Measurements from ENCODE around the gene SORL1-AS1.

The SORL1-AS1 gene

DNA sequence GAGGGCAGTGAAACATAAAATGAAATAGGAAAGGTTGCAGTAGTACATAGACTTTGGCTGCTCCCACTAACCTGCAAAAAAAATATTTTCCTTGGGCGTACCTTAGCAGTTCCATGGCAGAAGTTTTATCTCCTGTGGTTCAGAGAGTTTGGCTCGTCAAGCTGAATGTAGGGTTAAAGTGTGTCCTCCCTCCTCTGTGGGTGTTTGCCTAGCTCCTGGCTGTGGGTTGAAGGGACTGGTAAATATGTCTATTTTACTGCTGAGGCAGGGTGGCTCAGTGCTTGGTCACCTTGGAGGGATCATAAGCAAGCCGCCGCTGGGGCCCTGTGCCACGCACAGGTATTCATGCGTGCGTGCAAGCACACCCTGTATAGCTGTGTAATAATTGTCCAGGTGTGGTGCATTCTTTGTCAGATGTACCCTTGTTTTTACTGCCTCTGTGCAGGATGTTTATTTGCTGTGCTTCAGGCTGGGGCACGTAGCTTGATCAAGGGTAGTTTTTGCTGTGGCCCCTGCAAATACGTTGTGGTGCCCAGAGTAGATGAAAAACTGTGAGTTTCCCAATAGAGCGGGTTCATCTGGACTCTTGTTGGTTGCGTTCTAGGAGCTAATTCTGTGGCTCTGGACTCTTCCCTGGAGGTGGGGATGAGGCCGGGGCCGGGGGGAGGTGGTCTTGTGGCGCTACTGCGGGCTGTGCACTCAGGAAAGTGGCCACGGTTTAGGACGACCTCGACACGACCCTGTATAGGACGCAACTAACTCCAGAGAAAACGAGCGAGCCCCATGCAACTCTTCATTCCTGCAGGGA lies 1.4 kb downstream of the SORL1-AS1 start:
- Mint-ChIP-seq H3K9me3 (no peaks in the 10 kb centered on the region), H3K4me3 (peak overlapping the region; percentile 85 to 94 (median 92)), H3K27ac (peak overlapping the region; percentile 23 to 89 (median 49)), H3K36me3 (peaks cover 1% of the 10 kb centered on the region), H3K27me3 (peaks cover 21% of the 10 kb centered on the region), H3K4me1 (peaks cover 24 to 62% (median 43%) of the 10 kb centered on the region in 3 donors)

DNA sequence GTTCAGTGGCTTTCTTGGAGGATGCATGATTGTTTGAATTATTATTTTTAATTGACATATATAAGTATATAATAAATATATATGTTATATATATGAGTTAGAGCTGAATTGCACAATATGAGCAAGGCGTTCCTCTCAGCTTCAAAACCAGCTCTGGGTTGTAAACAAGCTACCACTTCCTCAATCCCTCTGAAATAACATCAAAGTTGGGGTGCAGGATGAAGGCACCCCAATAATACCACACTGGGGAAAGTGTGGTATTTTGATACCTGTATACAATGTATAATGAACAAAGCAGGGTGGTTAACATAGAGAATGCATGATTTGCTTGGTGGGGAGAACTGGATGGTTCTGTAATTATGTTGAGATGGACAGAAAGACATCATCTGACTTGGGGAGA lies 2.4 kb downstream of the SORL1-AS1 start:
- peaks cover 22% of the 10 kb centered on the region for H3K27me3 Mint-ChIP-seq
- H3K4me3 Mint-ChIP-seq: peak overlapping the region; percentile 1 to 94 (median 78)
- H3K36me3 Mint-ChIP-seq: peaks cover 1% of the 10 kb centered on the region
- no peaks in the 10 kb centered on the region for H3K9me3 Mint-ChIP-seq
- H3K4me1 Mint-ChIP-seq: peaks cover 26 to 66% (median 52%) of the 10 kb centered on the region in 3 donors
- peak overlapping the region in 2 of 3 donors; percentile 23 to 89 for H3K27ac Mint-ChIP-seq

DNA sequence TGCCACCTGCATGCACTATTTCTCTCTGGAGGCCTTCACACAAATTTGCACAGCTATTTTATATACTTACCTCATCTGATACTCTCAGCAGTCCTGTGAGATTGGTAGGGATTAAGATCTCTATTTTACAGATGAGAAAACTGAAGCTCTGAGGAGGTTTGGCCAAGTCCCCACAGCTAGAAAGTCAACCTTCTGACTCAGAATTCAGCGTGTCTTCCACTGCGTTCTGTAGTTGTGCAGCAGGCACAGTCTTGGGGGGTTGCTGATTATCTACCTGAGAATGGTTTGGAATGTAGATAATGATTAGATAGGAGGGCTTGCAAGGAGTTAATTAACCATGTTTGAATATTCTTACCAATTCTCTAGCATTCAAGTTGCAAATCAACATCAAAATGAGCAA lies 3.1 kb downstream of the SORL1-AS1 start:
- Mint-ChIP-seq H3K36me3 (peaks cover 1% of the 10 kb centered on the region), H3K27me3 (peaks cover 22% of the 10 kb centered on the region), H3K27ac (peak overlapping the region in 1 of 3 donors; percentile 75), H3K4me1 (peaks cover 26 to 70% (median 51%) of the 10 kb centered on the region in 3 donors), H3K9me3 (no peaks in the 10 kb centered on the region), H3K4me3 (peak overlapping the region in 3 of 4 donors; percentile 24 to 74 (median 53))

DNA sequence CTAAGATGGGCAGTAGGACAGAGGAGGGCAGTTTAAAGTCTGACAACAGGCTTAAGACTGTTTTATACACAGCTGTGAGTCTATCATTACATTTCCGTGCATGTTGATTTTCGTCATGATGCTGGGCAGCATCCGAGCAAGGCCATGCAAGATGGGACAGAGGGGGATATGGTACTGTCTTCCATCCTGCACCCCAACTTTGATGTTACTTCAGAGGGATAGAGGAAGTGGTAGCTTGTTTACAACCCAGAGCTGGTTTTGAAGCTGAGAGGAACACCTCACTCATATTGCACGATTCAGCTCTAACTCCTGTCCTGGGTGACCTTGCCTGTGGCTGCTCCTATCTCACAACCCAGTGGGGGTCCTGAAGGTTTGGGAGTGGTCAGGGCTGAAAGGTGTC lies 3.6 kb downstream of the SORL1-AS1 start:
- Mint-ChIP-seq H3K36me3 (peaks cover 1% of the 10 kb centered on the region), H3K9me3 (no peaks in the 10 kb centered on the region), H3K4me1 (peaks cover 26 to 69% (median 55%) of the 10 kb centered on the region in 3 donors)

DNA sequence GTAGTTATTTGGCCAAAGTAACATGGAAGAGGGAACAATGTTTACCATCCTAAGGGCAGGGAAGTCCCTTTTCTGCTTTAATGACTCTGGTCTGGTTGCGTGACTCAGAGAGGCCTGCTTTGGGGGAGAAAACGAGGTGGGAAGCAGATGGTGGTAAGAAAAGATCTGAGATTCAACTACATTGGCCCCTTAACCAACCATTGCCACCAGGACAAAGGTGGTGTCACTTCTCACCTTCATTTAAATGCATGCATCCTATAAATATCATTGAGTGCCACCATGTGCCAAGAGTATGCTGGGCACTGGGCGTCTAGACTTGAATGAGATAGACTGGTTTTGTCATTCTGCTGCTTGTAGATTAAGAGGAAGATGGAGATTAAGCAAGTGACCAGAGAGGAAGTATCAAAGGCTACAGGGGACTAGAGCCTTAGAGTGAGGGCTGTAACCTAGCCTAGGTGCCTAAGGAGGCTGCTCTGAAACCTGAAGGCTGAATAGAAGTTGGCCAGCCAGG lies 4.3 kb downstream of the SORL1-AS1 start:
- Mint-ChIP-seq H3K36me3 (peaks cover 1% of the 10 kb centered on the region), H3K4me3 (peak overlapping the region in 3 of 4 donors; percentile 24 to 74 (median 67)), H3K4me1 (peaks cover 26 to 63% (median 55%) of the 10 kb centered on the region in 3 donors), H3K9me3 (no peaks in the 10 kb centered on the region), H3K27me3 (peaks cover 22% of the 10 kb centered on the region), H3K27ac (peak overlapping the region; percentile 0 to 75 (median 42))

More for the DNA sequence above, 3.6 kb downstream of the SORL1-AS1 start:
- H3K4me3 Mint-ChIP-seq: peak overlapping the region; percentile 14 to 74 (median 38)
- H3K27ac Mint-ChIP-seq: peak overlapping the region; percentile 0 to 75 (median 27)
- H3K27me3 Mint-ChIP-seq: peaks cover 22% of the 10 kb centered on the region

DNA sequence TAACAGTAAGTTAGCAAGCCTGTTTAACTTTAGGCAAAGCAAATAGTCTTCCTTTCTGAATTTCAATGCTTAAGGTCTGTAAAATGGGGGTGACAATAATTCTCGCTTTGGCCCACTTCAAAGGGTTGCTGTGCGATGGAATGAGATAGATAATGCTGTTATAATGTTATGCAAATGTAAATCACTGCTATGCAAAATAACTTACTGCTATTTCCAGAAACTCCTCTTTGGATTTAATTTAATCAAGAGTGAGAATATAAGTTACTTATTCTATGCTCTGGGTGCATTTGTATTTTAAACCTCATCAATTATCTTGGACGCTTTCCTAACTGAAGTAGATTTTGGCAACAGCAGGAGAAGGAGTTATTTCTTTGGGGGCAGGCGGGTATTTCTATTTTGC lies 4.8 kb downstream of the SORL1-AS1 start:
- Mint-ChIP-seq H3K27me3 (peaks cover 22% of the 10 kb centered on the region), H3K27ac (peak overlapping the region in 1 of 3 donors; percentile 0), H3K4me3 (peak overlapping the region in 2 of 4 donors; percentile 6 to 24), H3K36me3 (peaks cover 1% of the 10 kb centered on the region), H3K9me3 (no peaks in the 10 kb centered on the region), H3K4me1 (peaks cover 26 to 59% (median 55%) of the 10 kb centered on the region in 3 donors)

DNA sequence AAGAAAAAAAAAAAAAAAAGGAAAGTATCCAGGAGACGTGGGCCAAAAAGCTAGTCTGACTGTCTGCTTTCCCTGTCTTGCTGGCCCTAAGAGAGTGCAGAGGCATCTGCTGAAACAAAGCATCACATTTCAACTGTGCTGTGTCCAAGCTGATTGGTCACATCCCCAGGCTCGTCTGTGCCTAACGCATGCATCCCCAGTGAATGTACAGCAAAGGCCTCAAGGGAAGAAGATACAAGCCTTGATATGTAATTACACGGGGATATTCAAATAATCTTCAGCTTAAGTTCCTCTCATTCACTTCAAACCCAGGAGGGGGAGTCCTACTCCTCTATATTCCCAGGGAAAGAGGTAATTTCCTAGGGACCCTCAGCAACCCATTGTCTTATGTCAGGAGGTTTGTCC lies 6.0 kb downstream of the SORL1-AS1 start:
- no peaks in the 10 kb centered on the region for H3K9me3 Mint-ChIP-seq
- H3K27ac Mint-ChIP-seq: peak overlapping the region in 2 of 3 donors; percentile 19 to 83
- peak overlapping the region in 1 of 4 donors; percentile 66 for H3K4me3 Mint-ChIP-seq
- peaks cover 1% of the 10 kb centered on the region for H3K36me3 Mint-ChIP-seq
- peaks cover 26 to 55% (median 50%) of the 10 kb centered on the region in 3 donors for H3K4me1 Mint-ChIP-seq
- peaks cover 18% of the 10 kb centered on the region for H3K27me3 Mint-ChIP-seq

DNA sequence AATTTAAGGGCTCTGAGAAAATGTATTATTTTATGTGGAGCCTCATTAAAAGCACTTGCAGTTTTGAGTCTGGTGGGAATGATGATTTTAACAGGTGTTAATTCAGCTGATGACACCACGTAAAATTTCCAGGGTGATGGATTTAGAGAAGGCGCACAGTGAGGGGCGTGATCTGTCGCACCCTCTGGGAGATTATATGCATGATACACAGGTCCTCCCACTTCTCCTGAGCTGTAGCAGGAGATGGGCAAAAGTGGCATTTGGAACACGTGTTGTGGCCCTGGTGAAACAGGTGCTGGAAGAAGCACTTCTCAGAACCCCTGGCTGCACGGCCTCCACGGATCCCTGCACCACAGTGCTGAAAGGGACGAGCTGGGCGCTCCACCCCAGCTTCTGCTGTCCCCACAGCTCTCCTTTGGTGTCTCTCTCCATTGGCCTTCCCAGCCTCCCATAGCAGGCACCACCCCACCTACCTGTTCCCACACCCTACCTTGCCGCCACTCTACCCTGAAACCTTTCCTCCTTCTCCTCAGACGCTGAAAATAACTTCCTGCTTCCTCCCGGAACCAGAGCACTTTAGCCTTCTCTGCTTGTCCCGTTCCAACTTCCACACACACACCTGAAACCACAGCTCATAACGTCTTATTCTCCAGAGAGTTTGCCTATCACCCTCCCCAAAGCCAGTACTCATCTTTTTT lies 7.5 kb downstream of the SORL1-AS1 start:
- no peak overlapping the region for H3K27ac Mint-ChIP-seq

DNA sequence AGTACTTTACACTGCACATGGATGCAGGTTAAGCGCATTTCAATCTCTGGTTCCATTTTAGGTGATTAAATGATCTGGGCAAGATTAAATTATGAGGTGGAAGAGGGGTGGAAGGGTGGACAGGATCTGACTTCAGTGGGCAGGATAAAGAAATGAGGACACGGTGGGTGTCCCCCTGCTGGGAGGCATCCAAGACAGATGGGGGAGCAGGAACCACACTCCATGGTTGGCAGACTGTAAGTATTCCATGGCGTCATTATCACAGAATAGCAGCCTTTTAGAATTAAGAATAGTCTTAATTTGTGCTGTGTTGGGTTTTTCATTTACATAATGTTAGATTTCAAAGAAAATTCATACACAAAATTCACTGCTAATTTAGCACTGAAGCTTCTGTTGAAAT lies 8.2 kb downstream of the SORL1-AS1 start:
- peaks cover 1% of the 10 kb centered on the region for H3K36me3 Mint-ChIP-seq
- H3K9me3 Mint-ChIP-seq: no peaks in the 10 kb centered on the region
- peaks cover 16 to 38% (median 36%) of the 10 kb centered on the region in 3 donors for H3K4me1 Mint-ChIP-seq
- H3K27me3 Mint-ChIP-seq: peaks cover 8% of the 10 kb centered on the region
- H3K27ac Mint-ChIP-seq: no peak overlapping the region
- H3K4me3 Mint-ChIP-seq: no peak overlapping the region

More for the DNA sequence above, 7.5 kb downstream of the SORL1-AS1 start:
- peaks cover 16 to 43% (median 38%) of the 10 kb centered on the region in 3 donors for H3K4me1 Mint-ChIP-seq
- no peaks in the 10 kb centered on the region for H3K9me3 Mint-ChIP-seq
- H3K27me3 Mint-ChIP-seq: peaks cover 11% of the 10 kb centered on the region
- peak overlapping the region in 2 of 4 donors; percentile 22 to 74 for H3K4me3 Mint-ChIP-seq
- H3K36me3 Mint-ChIP-seq: peaks cover 1% of the 10 kb centered on the region

DNA sequence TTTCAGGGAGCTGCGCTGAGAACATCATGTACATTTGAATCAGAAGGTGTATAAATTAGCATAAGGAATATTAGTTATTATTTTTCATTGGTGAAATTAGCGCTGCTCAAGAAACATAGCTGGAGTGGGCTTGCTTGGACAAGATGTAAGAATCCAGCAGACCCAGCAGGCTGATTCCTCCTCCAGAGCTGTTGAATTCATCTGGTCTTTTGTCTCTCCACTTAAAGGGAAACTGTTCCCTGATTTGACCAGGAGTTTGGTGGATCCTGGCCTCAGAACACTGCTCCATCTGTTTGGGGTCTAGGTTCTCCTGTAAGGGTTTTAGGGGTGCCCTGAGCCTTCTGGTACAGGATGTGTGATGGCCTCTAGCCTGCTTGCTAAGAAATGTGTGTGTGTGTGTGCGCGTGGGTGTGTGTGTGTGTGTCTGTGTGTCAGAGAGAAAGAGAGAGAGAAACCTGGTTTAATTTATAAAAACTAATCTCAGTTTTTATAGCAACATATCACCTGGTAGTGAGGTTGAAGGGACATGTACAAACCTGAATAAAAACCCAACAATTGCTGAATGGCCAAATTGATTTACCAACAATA lies 9.0 kb downstream of the SORL1-AS1 start:
- Mint-ChIP-seq H3K36me3 (no peaks in the 10 kb centered on the region), H3K4me1 (peaks cover 10 to 31% (median 29%) of the 10 kb centered on the region in 3 donors), H3K27ac (no peak overlapping the region), H3K4me3 (no peak overlapping the region), H3K9me3 (no peaks in the 10 kb centered on the region), H3K27me3 (peaks cover 3% of the 10 kb centered on the region)

DNA sequence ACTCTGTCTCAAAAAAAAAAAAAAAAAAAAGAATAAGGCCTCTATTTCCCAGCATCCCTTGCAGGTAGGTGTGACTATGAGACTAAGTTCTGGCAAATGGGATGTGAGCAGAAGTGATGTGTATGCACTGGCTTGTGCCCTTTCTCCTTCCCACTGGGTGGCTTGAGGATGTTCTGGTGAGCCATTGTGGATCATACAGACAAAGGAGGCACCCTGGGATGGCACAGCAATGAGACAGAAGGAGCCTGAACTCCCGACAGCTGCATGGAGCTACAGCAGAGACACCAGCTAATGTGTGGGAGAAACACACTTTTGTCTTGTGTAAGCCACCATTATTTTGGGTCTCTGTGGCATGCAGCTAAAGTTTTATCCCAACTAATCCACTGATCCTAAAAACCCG lies 11.2 kb downstream of the SORL1-AS1 start:
- no peak overlapping the region for H3K27ac Mint-ChIP-seq
- H3K36me3 Mint-ChIP-seq: no peaks in the 10 kb centered on the region
- H3K9me3 Mint-ChIP-seq: no peaks in the 10 kb centered on the region
- peaks cover 1% of the 10 kb centered on the region for H3K27me3 Mint-ChIP-seq
- no peak overlapping the region for H3K4me3 Mint-ChIP-seq
- H3K4me1 Mint-ChIP-seq: peaks cover 2 to 16% (median 14%) of the 10 kb centered on the region in 3 donors

DNA sequence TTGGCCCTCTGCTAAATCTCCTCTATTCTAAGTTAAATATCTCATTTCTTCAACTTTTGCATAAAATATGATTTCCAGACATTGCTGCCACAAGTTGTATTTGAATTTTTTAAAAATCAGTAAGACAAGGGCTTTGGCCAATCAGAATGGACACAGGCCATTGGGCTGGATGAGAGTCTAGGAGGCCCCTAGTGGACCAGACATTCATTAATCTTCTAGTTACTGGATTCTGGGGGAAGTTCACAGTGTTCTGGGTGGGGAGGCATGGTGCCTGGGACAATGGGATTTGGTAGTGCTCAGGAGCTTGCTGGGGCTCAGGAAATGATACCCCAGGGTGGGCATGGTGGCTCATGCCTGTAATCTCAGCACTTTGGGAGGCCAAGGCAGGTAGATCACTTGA lies 13.0 kb downstream of the SORL1-AS1 start:
- Mint-ChIP-seq H3K27me3 (no peaks in the 10 kb centered on the region), H3K4me1 (peaks cover 0 to 5% (median 3%) of the 10 kb centered on the region in 3 donors), H3K27ac (no peak overlapping the region), H3K9me3 (no peaks in the 10 kb centered on the region), H3K4me3 (no peak overlapping the region), H3K36me3 (no peaks in the 10 kb centered on the region)

DNA sequence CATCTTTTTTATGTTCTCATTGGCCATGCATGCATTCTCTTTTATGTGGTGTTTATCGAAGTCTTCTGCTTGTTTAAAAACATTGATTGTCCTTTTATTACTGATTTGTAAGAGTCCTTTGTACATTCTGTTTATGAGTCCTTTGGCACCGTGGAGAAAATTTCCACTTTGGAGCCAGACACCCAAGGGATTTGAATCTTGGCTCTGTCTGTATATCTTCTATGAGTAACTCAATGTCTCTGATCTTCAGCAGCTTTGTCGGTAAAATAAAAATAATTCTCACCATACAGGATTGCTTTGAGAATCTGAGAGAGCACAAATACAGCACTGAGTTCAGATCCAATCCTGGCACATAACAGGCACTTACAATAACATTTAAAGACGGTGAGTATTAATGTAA lies 13.4 kb downstream of the SORL1-AS1 start:
- H3K36me3 Mint-ChIP-seq: no peaks in the 10 kb centered on the region
- no peaks in the 10 kb centered on the region for H3K9me3 Mint-ChIP-seq
- no peak overlapping the region for H3K27ac Mint-ChIP-seq
- peaks cover 0 to 1% (median 1%) of the 10 kb centered on the region in 3 donors for H3K4me1 Mint-ChIP-seq
- H3K4me3 Mint-ChIP-seq: no peak overlapping the region
- no peaks in the 10 kb centered on the region for H3K27me3 Mint-ChIP-seq

DNA sequence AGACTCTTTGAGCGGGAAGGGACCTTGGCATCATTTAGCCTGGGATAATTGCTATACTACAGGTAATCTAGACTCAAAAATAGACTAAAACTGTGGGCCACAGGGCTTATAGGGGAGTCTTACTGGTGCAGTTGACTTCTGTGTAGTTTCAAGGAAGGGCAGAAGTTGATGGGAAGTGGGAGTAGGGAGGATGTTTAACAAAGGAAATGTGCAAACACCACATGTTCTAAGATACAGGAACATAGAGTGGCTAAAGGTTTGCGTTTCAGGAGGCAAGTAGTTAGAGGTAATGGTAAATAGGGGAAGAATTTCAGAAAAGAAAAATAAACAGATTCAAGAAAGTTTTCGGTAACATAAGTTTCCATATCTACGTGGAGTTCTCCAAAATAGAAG lies 15.1 kb downstream of the SORL1-AS1 start:
- Mint-ChIP-seq H3K9me3 (no peaks in the 10 kb centered on the region), H3K27ac (no peak overlapping the region), H3K36me3 (no peaks in the 10 kb centered on the region), H3K4me1 (peaks cover 0 to 1% (median 0%) of the 10 kb centered on the region in 3 donors), H3K4me3 (no peak overlapping the region), H3K27me3 (no peaks in the 10 kb centered on the region)

Data from IgD-negative memory B cell (primary cell).